Stimulated activated CD8-positive, alpha-beta memory T cell treated with anti-CD3 and anti-CD28 coated beads, Interleukin-12 subunit alpha, Interleukin-12 subunit beta, amount 100 ng/mL, for 24 hours (primary cell): Measurements from ENCODE around the gene PRPF4.
"Not testable (repeated sequence)": the region's sequence is repeated elsewhere in the genome, so short reads cannot be mapped to it uniquely, and the experiment has no call there.

ENCODE experiments used
- DNase-seq: peaks from one replicate; pipeline ENCODE4 v3.0.0-alpha.2; 2020; ENCODE audit errors: extremely low read depth

PRPF4 gene

GRCh38 chr9:113267911-113268566 lies 7.4 kb upstream of the PRPF4 start:
- DNase-seq: no peak

- DNase-seq: no peak
Measured at GRCh38 chr9:113269355-113269754, 6.1 kb upstream of the PRPF4 start.

GRCh38 chr9:113269871-113270270 lies 5.6 kb upstream of the PRPF4 start:
- DNase-seq: no peak

GRCh38 chr9:113274474-113275156 lies 843 bp upstream of the PRPF4 start:
- DNase-seq: peak; percentile 5

GRCh38 chr9:113278840-113279239 lies 3.4 kb downstream of the PRPF4 start:
- DNase-seq: no peak

GRCh38 chr9:113281356-113281755 lies 5.9 kb downstream of the PRPF4 start:
- no peak for DNase-seq

- DNase-seq: no peak
Measured at GRCh38 chr9:113289091-113289490, 13.6 kb downstream of the PRPF4 start.

GRCh38 chr9:113290052-113290607 lies 14.7 kb downstream of the PRPF4 start:
- no peak for DNase-seq

- no peak for DNase-seq
Measured at GRCh38 chr9:113293285-113293878, 17.9 kb downstream of the PRPF4 start.

- DNase-seq: not testable (repeated sequence)
Measured at GRCh38 chr9:113296247-113296646, 20.8 kb downstream of the PRPF4 start.

- no peak for DNase-seq
Measured at GRCh38 chr9:113296796-113297558, 21.5 kb downstream of the PRPF4 start.

GRCh38 chr9:113298311-113298710 lies 22.9 kb downstream of the PRPF4 start:
- DNase-seq: no peak

GRCh38 chr9:113298924-113299770 lies 23.7 kb downstream of the PRPF4 start:
- DNase-seq: no peak

GRCh38 chr9:113299800-113300292 lies 24.4 kb downstream of the PRPF4 start:
- DNase-seq: no peak

GRCh38 chr9:113301548-113301947 lies 26.1 kb downstream of the PRPF4 start:
- DNase-seq: no peak

GRCh38 chr9:113302792-113303418 lies 27.4 kb downstream of the PRPF4 start, which contains the start of gene RNF183:
RNF183 (minus strand) TSS chr9:113303376; CDS start chr9:113298184, 5,192 bp downstream.
- DNase-seq: no peak

GRCh38 chr9:113306566-113306965 lies 31.1 kb downstream of the PRPF4 start:
- DNase-seq: no peak

GRCh38 chr9:113307396-113307975 lies 32.0 kb downstream of the PRPF4 start:
- DNase-seq: no peak

- DNase-seq: no peak
Measured at GRCh38 chr9:113309204-113309813, 33.9 kb downstream of the PRPF4 start.

GRCh38 chr9:113310538-113310937 lies 35.1 kb downstream of the PRPF4 start:
- DNase-seq: no peak
